PC-3 (cell line): ENCODE results near the gene TTBK2.
"Not testable (repeated sequence)": the region's sequence is repeated elsewhere in the genome, so short reads cannot be mapped to it uniquely, and the experiment has no call there.

Source experiments
- EZH2 ChIP-seq: fragments of 300-600 bp; sonication (generic); IDR thresholded peaks from one replicate; pipeline ENCODE4 v1.6.1; 2017; ENCODE audit warnings: antibody characterized with exemption, mild to moderate bottlenecking, low read length; ENCODE audit not compliant: unreplicated experiment
- EZH2phosphoT487 ChIP-seq: fragments of 300-600 bp; sonication (generic); IDR thresholded peaks from 2 replicates; pipeline ENCODE4 v1.6.1; 2018; ENCODE audit warnings: mild to moderate bottlenecking, antibody characterized with exemption, low read length, borderline replicate concordance
- TF ChIP-seq, protein P1 (sequence below): fragments of 300-600 bp; sonication (generic); conservative IDR thresholded peaks from 2 replicates; pipeline ENCODE4 v1.5.1; 2017; ENCODE audit warnings: antibody characterized with exemption, low read depth, mild to moderate bottlenecking, low read length

- TF ChIP-seq, protein P1, sequence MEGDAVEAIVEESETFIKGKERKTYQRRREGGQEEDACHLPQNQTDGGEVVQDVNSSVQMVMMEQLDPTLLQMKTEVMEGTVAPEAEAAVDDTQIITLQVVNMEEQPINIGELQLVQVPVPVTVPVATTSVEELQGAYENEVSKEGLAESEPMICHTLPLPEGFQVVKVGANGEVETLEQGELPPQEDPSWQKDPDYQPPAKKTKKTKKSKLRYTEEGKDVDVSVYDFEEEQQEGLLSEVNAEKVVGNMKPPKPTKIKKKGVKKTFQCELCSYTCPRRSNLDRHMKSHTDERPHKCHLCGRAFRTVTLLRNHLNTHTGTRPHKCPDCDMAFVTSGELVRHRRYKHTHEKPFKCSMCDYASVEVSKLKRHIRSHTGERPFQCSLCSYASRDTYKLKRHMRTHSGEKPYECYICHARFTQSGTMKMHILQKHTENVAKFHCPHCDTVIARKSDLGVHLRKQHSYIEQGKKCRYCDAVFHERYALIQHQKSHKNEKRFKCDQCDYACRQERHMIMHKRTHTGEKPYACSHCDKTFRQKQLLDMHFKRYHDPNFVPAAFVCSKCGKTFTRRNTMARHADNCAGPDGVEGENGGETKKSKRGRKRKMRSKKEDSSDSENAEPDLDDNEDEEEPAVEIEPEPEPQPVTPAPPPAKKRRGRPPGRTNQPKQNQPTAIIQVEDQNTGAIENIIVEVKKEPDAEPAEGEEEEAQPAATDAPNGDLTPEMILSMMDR = not testable (repeated sequence)
- TF ChIP-seq EZH2, EZH2phosphoT487: not testable (repeated sequence)
These were observed 33.2 kb downstream of the TTBK2 start for GRCh38 chr15:42887384-42887783.
